HG02588 (cell line): Measurements from ENCODE around the gene TAPBPL.
"Not testable (repeated sequence)": the region's sequence is repeated elsewhere in the genome, so short reads cannot be mapped to it uniquely, and the experiment has no call there.

Experiments
- ATAC-seq: cut with Tn5 transposase; IDR thresholded peaks from one replicate; pipeline ENCODE4 v1.9.1; 2021; ENCODE audit warnings: mild to moderate bottlenecking, moderate library complexity; ENCODE audit not compliant: unreplicated experiment

Gene TAPBPL

GRCh38 chr12:6489449-6489848 is 37.6 kb downstream of the TAPBPL start:
- no peak for ATAC-seq

- not testable (repeated sequence) for ATAC-seq
Observed at GRCh38 chr12:6490673-6491072, 38.8 kb downstream of the TAPBPL start.

- peak; percentile 65 for ATAC-seq
Observed at GRCh38 chr12:6492838-6493496, 41.1 kb downstream of the TAPBPL start, which contains the start of gene MRPL51. TSS of gene MRPL51 (minus strand) at chr12:6493262. CDS start at chr12:6493136, 126 bp downstream.

- ATAC-seq, result peak; percentile 84
Observed at GRCh38 chr12:6493497-6494257, 41.8 kb downstream of the TAPBPL start, which contains the start of gene NCAPD2. TSS of gene NCAPD2 (plus strand) at chr12:6494102. CDS start at chr12:6495099, 997 bp downstream.

- ATAC-seq, result no peak
Observed at GRCh38 chr12:6494258-6494743, 42.5 kb downstream of the TAPBPL start.

- ATAC-seq, result no peak
Observed at GRCh38 chr12:6494968-6495367, 43.1 kb downstream of the TAPBPL start.

- ATAC-seq, result not testable (repeated sequence)
Observed at GRCh38 chr12:6497291-6497690, 45.4 kb downstream of the TAPBPL start.

- ATAC-seq, result no peak
Observed at GRCh38 chr12:6500466-6500865, 48.6 kb downstream of the TAPBPL start.

- no peak for ATAC-seq
Observed at GRCh38 chr12:6507102-6507998, 55.5 kb downstream of the TAPBPL start.

GRCh38 chr12:6508087-6508486 is 56.2 kb downstream of the TAPBPL start:
- ATAC-seq, result no peak
